Stimulated activated CD8-positive, alpha-beta memory T cell treated with anti-CD3 and anti-CD28 coated beads, Interleukin-7, amount 100 ng/mL, for 48 hours (primary cell): ENCODE measurements around the gene PTCD2.

ENCODE experiments used
- DNase-seq, 2 donors: peaks; one replicate each; pipeline ENCODE4 v3.0.0-alpha.2; 2020; ENCODE audit warnings: low read depth in 1 of 2; ENCODE audit errors: extremely low read depth in 1 of 2

Gene PTCD2

GRCh38 chr5:72319976-72320752 lies at the start of gene PTCD2, which contains the start of gene MRPS27:
Gene PTCD2, plus strand, starts transcription at chr5:72320373. Its CDS starts 10 bp downstream, at chr5:72320383.
Gene MRPS27, minus strand, starts transcription at chr5:72320240. Its CDS starts 19 bp downstream, at chr5:72320221.
- peak; percentile 80 to 94 for DNase-seq

DNA sequence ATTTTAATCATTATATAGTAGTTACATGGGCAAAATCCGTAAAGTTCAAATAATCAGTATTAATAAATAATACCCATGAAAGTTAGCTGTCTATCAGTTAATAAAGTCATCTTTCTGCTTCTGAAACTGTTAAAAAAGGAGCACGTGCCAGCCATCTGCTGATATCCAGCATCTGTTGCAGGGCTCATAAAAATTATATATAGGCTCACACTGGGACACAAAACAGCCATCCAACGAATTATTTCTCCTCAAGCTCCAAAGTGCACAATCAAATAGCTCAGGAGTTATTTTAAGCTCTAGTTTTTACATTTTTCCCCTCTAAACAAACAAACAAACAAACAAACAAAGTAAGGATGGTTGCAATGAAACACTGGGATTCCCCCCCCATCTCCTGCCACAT lies 48.5 kb upstream of the PTCD2 start:
- no peak for DNase-seq

- no peak for DNase-seq
Measured at GRCh38 chr5:72272398-72272797, 47.8 kb upstream of the PTCD2 start.

- DNase-seq = no peak
Measured at GRCh38 chr5:72273547-72273946, 46.6 kb upstream of the PTCD2 start.

DNA sequence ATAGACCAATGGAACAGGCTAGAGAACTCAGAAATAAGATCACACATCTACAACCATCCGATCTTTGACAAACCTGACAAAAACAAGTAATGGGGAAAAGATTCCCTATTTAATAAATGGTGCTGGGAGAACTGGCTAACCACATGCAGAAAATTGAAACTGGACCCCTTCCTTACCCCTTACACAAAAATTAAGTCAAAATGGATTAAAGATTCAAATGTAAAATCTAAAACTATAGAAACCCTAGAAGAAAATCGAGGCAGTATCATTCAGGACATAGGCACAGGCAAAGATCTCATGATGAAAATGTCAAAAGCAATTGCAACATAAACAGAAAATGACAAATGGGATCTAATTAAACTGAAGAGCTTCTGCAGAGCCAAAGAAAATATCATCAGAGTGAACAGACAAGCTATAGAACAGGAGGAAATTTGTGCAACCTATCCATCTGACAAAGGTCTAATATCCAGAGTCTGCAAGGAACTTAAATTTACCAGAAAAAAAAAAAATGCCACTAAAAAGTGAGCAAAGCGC lies 43.9 kb upstream of the PTCD2 start:
- no peak for DNase-seq

GRCh38 chr5:72280581-72281069 lies 39.5 kb upstream of the PTCD2 start:
- DNase-seq = no peak

DNA sequence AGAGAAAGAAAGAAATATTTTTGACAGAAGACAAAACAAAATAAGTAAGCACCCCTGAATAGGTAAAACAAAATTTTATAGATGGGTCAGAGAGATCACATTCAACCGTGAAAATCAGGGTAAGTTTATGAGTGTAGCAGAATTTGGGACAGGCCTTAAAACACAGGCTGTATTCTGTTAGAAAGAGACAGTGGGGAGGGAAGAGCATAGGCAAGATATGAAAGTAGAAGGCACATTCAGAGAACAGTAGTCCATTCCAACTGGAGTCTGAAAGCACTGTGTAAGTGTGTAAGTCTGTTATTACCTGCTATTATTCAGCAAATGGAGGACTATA lies 38.8 kb upstream of the PTCD2 start:
- no peak for DNase-seq

DNA sequence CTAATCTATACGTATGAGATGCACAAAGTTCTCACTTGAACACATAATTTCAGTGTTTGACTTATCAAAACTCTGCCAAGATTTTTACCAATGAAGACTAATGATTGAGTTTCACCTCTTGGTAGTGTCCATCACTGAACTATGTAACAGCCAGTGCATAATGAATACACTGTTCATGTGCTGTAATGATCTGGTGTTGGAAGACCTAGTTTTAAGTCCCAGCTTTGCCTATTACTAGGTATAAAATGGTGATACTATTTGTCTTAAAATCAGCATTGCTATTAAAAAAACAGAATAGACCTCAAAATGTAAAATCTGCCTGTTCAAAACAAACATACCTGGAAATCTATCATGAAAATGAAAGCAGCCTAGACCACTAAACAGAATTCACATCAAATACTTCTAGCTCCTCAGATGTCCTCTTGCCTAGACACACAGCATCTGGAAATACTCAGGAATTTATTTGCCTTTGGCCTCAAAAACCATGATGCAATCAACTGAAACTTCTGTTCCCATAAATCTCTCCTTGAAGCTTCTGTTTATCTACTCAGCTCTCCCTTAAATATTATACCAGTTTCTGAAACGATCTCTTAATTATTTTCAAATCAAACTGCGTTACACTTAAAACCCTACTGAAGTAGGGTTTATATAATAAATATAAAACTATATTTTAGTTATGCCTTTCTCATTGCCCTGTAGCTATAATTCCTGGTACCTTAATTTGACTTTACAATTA lies 38.2 kb upstream of the PTCD2 start:
- DNase-seq = no peak

DNA sequence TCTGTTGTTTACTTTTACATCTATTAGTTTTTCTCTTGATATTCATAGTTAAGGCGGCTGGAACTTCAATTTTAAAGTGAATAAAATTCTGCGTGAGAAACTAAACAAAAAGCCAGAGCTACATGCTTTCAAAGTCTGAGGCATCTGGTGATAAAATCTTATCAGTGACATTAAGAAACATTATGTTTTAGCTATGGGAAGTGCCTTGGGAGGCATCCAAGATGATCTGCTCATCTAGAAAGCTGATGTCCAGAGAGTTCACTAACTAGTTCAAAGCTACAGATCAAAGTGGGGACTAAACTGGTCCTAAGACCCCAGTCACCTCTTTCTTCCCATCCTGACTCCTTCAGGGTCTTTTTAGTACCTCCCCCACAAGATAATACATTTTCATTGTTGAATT lies 37.3 kb upstream of the PTCD2 start:
- no peak for DNase-seq

- no peak for DNase-seq
Measured at GRCh38 chr5:72283358-72283757, 36.8 kb upstream of the PTCD2 start.

DNA sequence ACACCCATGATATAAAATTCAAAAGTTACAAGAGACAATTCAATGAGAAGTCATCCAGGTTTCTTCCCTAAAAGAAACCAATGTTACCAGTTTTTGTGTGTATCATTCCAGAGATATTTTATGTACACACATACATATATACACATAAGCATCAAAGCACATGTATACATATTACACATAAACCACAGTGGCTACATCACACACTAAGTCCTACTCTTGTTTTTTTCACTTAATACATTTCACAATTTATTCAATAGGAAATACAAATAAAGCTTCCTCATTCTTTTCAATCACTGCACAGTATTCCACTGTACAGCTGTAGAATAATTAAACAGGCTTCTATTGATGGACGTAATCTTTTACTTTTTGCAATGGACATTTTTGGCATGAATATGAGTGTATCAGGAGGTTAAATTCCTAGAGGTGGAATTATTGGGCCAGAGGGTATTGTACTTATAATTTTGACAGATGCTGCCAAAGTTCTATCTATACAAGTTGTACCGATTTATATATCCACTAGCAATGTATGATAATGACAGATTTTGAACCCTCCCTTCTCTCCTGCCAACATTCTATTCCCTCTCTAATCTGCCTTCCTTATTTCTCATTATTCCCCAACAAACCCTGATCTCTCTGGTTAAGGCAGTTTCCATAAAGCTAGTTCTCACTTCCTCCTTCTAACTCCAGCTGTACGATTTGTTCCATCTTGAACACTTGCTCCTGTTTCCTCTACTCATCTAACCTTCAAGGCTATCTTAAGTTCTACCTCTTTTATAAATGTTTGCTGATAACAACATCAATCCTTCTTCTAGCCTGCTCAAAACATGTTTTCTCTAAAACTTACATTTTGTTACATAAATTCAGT lies 35.4 kb upstream of the PTCD2 start:
- DNase-seq = no peak

GRCh38 chr5:72285424-72285821 lies 34.8 kb upstream of the PTCD2 start:
- no peak for DNase-seq

DNA sequence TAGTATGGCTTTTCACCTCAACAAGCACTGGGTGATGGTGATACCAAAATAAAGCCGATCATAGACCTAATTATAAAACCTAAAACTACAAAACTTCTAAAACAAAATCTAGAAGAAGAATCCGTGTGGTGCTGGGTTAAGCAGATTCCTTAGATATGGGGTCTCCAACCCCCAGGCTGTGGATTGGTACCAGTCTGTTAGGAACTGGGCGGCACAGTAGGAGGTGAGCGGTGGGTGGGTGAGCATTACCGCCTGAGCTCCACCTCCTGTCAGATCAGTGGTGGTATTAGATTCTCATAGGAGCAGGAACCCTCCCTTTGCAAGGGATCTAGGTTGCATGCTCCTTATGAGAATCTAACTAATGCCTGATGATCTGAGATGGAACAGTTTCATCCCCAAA lies 33.4 kb upstream of the PTCD2 start:
- no peak for DNase-seq

DNA sequence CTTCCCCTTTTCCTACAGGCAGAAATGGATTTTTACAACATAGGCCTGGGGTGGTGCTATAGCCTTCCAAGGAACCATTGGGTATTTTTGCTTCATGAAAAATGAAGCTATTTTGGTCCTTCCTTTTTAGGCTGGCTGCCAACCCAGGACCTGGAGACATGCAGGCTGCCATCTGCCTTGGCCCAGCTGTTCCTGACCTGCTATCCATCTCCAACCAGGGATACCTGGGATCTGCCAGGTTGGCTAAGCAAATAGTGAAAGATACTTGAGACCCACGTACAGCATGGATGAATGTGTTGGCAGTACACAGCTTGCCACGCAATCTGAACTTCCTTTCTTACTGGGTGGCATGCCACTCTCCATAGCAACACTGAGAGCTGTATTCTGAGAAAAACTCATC lies 31.2 kb upstream of the PTCD2 start:
- DNase-seq = no peak

- DNase-seq = no peak
Measured at GRCh38 chr5:72290356-72291133, 29.6 kb upstream of the PTCD2 start.

GRCh38 chr5:72291601-72292000 lies 28.6 kb upstream of the PTCD2 start:
- no peak for DNase-seq

GRCh38 chr5:72292411-72292810 lies 27.8 kb upstream of the PTCD2 start:
- no peak for DNase-seq

DNA sequence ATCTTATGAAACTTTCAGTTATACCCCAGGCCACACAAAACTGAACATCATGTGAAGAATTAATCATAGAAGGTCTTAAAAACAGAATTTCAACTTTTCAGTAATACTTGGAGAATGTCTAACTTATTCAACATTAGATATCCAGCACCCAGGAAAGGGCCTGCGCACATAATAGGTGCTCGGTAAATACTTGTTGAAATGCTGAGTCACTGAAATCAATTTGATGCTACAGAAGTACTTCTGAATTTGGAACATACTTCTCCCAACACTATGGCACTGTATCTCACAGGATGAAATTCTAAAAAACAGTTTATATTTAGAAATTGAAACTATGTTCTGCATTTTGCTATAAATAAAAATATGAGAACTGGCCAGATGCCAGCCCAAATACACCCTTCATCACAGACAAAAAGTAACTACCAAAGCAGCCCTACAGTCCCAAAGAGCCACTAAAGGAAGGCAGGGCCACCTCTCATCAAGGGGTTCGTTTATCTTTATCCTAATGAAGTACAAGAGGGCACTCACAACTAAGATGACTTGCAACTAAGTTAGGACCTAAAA lies 26.6 kb upstream of the PTCD2 start:
- DNase-seq = no peak

- no peak for DNase-seq
Measured at GRCh38 chr5:72294473-72294872, 25.7 kb upstream of the PTCD2 start.

GRCh38 chr5:72295539-72295938 lies 24.6 kb upstream of the PTCD2 start:
- no peak for DNase-seq
